Hindlimb muscle (tissue), 1 donor: ENCODE data around the gene SLC41A3. TPM values are rescaled to one million over a fixed set of nuclear protein-coding genes. Genes with fewer than 3 reads are reported as not detected.
"Not testable (repeated sequence)": the region's sequence is repeated elsewhere in the genome, so short reads cannot be mapped to it uniquely, and the experiment has no call there.

Experiments
- DNase-seq: peaks from one replicate; pipeline ENCODE4 v3.0.0-alpha.2; 2013
- polyA plus RNA-seq: library from polyadenylated mRNA; unstranded; fragments of 120-200 nt; gene quantifications from one replicate; pipeline ENCODE4 v1.2.1, GENCODE V29; 2013; ENCODE audit not compliant: insufficient read length

SLC41A3 gene
- polyA plus RNA-seq, 1 donor = 38.9 TPM

DNA sequence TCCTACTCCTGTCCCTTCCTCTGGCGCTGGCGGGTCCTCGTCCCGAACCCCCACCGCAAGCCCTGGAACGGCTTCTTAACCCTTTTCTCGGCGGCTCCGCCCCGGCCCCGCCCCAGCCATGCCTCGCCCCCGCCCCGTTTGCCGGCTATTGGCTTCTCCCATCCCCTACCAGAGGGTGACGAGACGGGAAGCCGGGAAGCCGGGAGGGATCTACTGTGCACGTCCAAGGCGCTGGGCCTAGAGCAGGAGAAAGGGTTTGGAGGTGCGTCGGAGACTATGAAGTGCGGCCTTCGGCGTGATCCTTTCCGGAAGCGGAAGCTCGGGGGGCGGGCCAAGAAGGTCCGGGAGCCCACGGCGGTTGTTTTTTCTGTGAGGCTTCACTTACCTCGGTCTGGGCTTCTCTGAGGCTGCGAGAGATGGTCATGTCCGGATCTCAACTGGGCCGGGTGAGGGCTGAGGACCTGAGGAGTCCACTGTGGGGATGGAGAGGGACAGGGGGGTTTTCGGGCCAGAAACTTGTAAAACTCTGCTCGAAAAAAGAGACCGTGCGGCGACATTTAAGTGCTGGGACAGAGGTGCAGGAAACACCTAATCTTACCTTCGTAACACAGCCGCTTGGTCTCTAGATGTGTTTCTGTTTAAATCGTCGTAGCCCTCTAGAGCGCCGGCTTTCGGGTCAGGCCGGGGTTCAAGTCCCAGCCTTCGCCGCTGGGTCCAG, 93.5 kb downstream of the SLC41A3 start:
- DNase-seq = no peak

DNA sequence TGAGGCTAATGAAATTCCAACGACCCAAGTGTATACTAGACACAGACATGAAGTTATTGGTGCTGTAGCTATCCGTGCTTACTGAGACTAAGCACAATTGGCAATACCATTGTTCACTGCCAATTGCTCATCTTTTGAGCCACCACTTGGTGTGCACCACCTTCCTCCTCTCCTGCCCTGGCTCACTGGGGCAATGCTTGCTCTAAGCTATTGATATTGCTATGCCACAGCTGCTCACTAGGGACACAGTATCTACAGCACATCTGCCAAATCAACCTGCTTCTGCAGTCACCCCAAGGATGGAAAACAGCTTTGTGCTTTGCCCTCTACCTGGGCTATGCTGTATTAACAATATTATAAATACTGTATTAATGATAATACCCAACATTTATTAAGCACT, 99.0 kb downstream of the SLC41A3 start:
- DNase-seq = not testable (repeated sequence)

DNA sequence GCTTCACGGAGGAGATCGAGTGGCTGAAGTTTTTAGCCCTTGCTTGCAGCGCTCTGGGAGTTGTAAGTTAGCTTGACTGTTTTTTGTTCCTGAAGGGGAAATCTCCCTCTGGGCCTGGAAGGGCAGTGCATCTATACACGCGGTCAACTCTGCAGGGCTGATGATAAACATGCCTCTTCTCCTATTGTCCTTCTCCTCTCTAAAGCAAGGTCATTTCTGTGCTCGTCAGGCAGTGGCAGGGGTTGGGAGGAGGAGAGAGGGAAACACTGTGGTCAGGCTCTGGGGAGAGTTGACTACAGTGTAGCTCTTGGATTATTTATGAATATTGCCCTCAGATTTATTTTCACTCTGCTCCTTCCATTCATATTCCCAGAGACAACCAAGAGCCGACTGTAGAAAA, 106.8 kb downstream of the SLC41A3 start:
- not testable (repeated sequence) for DNase-seq

DNA sequence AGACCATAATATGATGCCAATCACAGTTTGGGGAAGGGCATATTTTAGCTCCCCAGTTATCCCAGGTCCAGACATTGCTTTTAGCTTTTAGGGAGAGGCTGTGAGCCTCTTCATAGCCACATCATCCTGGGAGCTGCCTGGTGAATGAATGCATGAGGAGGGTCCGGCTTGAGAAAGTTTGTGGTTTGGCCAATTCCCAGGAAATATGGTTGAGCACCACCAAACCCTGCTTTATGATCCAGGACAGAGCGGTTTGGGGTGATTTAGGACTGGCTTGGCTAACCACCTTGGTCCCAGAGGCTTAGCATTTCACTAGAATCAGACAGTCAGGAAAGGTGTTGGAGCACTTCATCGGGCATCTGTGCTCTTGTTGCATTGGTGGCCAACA, 107.9 kb downstream of the SLC41A3 start:
- DNase-seq = not testable (repeated sequence)

DNA sequence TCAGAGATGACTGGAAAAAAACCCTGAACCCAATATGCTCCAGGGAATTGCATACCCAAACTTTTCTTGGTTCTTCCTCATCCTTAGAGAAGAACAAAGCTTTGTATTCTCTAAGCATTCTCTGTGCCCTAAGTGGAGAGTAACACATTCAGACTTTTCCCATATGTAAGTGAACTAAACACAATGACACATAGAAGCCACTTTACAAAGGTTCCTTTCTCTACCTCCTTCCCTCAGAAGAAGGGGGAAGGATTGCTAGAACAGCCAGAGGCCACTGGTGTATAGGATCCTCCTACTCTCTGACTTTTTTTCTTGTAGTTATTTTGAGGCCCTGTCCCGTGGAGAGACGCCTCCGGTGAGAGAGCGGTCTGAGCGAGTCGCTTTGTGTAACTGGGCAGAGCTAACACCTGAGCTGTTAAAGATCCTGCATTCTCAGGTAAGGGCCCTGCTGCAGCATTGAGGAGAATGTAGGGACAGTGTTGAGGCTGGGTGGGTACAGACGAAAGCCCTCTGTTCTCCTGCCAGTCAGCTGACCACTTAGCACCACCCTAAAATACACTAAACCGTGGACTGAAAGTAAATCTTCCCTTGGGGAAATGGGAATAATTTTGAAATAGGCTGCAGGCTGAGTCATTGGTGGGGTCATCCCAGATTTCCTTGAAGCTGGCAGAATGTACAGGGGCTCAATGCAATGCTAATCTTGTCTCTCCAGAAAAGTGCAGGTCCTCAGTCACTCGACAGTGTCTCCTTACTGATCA, 108.5 kb downstream of the SLC41A3 start:
- not testable (repeated sequence) for DNase-seq

DNA sequence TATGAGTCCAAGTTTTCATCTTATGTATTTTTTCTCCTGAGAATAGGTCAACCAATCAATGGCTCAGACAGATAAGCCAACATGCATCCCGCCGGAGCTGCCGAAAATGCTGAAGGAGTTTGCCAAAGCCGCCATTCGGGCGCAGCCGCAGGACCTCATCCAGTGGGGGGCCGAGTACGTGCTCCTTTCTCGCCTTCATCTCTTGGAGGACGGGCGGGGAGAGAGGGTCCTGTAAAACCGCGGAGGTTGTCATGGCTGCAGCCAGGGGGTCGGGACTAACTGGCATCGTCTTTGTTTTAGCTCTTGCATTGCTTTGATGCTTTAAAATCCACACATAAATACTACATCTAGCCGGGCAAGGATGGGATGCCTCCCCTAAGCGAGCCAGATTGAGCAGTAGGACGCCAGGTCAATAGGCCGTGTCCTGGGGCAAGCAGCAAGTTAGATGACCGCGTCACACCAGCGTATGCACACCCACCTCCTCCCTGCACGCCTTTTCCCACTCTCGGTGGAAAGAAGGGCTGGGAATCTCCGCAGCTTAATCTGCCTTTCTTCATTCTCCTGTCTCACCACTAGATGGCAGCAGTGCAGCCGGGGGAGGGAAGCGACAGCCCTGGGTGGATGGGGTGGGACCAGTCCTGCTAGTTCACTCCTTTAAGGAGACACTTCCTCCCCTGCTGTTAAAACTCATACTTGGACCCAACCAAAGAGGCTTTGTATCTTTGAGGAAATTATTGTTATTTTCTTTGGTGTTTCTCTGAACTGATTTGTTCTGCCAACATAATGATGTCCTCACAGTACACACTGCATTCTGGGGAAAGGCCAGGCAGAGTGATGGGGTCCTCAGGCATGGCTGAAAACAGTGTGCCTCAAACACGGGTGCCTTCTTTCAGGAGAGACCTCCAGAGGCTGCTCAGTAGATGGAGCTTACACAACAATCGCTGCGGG, 111.7 kb downstream of the SLC41A3 start:
- DNase-seq = peak; percentile 18

DNA sequence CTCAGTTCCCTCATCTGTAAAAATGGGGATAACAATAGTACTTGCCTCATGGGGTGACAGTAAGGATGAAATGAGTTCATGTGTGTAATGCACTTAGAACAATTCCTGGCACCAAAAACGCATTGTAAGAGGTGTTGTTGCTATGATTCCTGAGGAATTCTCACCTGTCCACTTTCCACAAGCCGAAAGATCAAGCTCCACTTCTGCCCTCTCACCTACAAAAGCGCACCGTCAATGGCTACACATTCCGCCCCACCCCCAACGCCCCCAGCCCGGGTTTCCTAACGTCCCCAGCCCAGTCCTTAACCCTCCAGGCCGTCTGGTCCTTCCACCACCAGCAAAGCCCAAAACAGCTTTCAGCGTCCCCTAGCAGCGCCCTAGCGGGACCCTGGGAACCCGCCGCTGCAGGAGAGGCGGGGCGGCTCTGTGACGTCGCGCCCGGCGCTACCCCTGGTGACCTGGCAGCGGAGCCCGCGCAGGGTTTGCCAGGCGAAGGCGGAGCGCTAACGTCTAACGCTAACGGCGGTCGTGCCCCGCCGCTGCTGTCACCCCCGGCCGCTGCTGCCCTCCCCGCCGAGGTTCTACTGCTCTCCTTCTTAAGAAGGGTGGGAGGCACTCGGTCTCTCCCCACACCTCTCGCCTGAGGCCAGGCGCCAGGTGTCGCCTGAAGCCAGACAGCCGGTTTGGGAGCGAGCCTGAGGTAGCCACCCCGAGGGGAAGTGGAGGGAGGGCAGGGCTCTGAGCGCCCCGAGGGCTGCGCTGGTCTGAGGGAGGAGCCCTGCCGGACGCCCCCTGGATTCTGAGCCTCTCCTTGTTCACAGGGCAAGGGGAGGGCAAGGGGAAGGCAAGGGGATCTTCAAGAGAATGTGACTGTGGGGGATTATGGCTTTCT, 115.0 kb downstream of the SLC41A3 start, which contains the start of gene ROPN1B:
Gene ROPN1B, plus strand, starts transcription at position 478 of the 892 bp plus-strand sequence. CDS start 2,877 bp downstream, outside the sequence.
- DNase-seq = not testable (repeated sequence)

DNA sequence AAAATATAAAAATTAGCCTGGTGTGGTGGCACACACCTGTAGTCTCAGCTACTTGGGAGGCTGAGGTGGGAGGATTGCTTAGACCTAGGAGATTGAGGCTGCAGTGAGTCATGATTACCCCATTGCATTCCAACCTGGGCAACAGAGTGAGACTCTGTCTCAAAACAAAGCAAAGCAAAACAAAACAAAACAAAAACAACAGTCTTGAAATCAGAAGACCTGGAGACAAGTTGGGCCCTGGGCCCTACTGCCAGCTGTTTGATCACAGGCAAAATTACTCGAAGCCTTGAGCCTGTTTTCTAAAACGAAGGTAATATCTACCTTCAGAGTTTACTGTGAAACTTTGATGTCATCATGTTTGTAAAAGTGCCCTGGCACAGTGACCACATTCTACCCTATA, 115.8 kb downstream of the SLC41A3 start:
- not testable (repeated sequence) for DNase-seq

DNA sequence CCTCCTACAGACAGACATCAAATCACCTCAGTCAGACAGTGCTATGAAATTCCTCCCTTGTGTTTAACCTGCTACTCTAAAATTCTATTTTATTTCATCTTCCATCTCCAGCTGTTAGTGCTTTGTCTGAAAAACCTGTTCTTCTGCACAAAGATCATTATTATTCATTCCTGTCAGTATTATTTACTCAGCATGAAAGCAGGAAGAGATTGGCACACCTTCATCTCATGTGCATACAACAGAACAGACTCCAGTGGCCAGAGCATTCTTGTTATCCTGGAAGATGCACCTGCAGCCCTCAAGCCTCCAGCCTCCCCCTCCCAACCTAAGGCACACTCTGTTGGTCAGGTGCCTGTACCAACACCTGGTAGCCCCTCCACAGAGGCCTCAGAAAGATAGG, 116.8 kb downstream of the SLC41A3 start:
- DNase-seq = no peak

DNA sequence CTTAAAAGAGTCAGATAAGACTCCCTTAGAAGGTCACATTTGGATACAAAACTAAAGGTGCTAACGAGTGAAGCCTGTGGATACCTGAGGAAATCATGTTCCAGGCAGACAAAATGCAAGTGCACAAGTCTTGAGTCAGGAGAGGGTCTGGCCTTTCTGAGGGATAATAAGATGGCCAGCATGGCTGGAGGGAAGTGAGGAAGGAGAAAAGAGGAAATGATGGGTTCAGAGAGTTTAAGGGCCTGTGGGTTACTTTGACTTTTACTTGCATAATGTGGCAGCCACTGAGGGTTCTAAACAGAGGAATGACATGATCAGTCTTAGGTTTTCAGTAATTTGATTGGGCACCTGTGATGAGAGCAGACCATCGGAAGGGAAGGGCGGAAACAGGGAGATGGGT, 118.4 kb downstream of the SLC41A3 start:
- DNase-seq = no peak

DNA sequence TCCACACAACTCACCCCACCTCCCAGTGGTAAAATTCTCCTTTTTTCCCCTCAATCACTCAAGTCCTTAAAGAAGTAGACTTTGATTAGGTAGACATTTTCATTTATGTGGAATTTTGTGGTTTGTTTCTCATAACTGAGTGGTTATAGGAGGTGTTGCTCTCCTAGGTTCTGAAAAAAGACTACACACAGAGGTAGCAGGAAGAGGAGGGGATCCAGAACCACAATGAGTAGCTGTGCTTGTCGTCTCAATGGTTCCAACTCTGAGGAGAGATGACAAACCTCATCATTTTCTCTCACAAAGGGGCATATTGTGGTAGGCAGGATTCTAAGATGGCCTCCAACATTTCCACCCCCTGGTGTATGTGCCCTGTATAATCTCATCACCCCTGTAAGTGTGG, 120.1 kb downstream of the SLC41A3 start:
- DNase-seq = not testable (repeated sequence)

DNA sequence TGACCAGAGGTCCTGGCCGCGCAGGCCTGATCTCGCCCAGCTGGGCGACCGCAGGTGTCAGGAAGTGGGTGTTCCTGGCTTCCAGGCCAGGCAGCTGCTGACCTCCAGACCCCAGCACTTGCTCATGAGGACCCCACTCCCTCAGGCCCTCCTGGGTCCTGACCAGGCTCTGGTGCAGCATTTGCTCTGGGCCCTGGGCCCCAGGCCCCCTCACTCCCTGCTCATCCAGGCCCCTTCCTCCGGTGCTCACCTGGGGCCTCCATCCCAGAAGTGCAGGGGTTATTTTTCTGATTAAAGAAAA, 122.7 kb downstream of the SLC41A3 start:
- DNase-seq = no peak

DNA sequence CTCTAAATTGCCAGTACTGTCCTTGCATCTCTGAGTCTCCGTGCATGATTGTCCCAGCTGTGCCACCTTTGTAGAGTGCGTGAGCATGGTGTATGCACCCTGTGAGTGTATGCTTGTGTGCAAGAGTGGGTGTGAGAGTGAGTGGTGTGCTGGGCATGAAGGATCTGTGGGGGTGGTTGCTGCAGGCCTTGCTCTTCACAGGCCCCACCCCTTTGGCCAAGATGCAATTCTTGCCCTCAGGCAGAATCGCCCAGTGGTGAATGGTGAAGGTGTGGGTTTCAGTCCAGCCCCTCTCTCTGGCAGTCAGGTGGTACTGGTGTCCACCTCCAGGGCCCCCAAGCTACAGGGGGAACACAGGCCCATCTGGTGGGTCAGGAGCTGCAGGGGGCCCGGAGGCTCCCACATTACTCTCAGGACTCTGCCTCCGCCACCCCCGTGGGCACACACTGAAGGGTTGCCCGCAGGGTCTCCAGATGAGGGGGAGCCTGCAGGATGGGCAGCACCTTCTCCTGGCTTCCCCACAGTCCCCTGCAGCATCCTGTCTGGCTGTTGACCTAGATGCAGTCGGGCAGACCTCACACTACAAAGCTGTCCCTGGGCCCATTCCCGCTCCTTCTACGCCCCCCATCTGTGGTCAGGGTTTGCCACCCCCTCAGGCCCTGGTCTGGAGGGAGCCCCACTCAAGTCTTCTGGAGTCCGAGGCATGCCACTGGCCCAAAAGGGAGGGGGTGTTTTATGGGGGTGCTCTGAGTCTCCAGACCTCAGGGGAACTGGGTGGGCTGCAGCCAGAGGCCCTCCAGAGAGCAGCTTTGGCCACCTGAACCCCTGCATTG, 123.3 kb downstream of the SLC41A3 start:
- DNase-seq = no peak

DNA sequence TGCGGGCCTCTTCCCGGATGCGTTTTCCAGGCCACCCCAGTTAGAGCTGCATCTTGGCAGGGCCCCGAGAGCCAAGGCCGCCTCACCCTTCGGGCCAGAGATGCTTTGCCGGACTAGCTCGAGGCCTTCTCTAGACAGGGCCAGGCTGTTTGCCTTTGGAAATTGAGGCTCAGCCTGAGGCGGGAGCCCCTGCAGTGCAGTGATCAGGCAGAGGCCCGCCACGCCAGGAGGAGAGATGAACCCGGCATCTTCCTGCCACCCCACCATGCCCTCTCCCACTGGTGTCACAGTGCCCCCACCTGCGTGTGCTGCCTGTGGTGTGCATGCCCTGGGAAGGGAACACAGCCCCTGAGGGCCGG, 123.9 kb downstream of the SLC41A3 start:
- DNase-seq = no peak

DNA sequence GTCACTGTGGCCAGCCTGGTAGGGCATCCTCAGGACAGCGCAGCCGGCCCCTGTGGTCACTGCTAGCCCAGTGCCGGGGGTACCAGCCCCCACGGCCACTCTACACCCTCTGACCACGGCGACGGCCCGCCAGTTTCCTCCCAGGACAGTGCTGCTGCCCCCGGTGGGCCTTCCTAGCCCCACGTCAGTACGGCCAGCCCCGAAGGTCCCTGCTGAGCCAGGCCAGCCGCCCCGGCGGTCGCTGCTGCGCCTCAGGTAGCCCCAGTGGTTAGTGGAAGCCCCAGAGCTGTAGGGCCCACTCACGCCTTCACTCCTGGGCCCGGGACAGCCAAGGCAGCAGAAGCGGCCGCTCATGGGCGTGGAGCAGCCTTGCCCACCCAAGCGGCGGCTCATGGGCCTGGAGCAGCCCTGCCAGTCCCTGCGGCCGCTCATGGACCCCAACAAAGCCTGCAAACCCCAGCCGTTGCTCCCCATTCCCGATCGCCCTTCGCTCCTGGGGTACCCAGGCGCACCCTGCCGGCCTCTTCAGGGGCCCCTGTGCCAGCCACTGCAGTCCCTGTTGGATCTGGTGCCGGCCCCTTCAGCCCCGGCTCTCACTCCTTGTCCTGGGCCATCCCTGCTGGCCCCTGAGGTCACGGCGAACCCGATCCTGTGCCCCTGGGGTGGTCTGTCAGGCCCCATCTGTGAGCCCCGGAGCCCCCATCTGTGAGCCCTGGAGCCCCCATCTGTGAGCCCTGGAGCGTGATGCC, 124.4 kb downstream of the SLC41A3 start:
- DNase-seq = no peak

DNA sequence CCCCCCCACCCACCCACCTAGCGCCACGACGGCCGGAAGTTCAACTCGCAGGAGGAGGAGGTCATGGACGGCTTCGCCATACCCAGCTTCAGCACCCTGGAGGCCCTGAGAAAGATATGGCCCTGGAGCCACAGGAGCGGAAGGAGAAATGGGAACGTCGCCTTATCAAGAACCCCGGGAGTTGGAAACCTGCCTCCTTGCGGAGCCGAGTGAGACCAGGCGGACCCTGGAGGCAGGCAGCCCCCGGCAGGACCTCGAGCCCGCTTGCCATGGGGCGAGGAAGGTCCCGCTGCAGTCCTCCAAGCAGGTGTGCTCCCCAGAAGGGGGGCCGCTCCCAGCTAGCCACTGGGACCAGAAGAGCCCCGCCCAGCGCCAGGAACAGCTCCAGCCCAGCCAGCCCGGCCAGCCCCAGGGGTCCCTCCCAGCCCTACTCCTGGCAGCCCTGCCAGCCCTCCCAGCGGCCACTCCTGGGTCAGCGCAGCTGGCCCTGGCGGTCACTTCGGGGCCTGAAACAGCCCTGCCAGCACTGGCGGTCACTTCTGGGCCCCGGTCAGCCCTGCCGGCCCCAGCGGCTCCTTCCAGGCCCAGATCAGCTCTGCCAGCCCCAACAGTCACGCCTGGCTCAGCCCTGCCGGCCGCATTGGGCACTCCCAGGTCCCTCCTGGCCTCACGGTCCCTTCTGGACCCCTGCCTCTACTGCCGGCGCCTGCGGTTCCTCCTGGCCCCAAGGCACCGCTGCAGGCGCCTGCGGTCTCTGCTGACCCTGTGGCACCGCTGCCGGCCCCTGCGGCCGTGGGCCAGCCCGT, 125.2 kb downstream of the SLC41A3 start:
- no peak for DNase-seq

DNA sequence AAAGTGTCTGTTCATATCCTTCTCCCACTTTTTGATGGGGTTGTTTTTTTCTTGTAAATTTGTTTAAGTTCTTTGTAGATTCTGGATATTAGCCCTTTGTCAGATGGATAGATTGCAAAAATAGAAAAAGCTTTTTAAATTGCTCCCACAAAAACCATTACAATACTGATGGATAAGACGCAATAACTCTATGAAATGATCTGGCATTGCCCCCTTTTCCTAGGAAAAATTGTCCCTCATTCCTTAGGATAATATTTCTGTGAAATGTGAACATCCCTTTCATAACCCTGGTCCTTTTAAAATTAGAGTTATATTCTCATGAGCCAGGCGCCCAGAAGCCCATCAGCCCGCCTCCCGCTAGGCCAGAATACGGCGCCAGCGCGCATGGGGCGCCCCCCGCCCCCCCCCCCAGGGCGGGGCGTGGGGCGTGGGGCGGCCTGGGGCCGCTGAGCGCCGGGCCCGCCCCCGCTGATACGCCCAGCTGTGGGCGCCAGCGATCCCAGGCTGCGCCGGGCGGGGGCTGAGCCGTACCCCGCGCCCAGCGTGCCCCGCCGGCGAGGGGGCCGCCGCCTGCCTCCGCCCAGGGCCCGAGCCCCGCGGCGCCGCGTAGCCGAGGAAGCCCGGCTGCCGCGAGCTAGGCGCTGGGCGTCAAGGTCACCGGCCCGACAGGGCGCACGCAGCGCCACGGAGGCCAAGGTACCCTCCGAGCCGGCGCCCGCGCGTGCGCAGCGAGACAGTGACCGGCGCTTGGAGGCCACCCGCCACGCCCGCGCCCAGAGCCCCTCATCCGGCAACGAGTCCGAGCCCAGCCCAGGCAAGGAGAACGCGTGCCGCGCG, 126.0 kb downstream of the SLC41A3 start:
- DNase-seq = no peak

DNA sequence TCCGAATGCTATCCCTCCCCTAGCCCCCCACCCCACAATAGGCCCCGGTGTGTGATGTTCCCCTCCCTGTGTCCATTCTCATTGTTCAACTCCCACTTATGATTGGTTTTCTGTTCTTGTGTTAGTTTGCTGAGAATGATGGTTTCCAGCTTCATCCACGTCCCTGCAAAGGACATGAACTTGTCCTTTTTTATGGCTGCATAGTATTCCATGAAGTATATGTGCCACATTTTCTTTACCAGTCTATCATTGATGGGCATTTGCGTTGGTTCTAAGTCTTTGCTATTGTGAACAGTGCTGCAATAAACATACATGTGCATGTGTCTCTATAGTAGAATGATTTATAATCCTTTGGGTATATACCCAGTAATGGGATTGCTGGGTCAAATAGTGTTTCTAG, 126.9 kb downstream of the SLC41A3 start:
- DNase-seq = not testable (repeated sequence)
